HEK293 (cell line): ENCODE measurements around the gene SLC6A15.

ENCODE experiments used
- CTCF ChIP-seq: fragments of 450-650 bp; formaldehyde crosslinking; IDR thresholded peaks from 2 replicates; pipeline ENCODE4 v1.5.1; 2016; ENCODE audit warnings: missing biosample characterization, missing genetic modification characterization
- ZNF138 ChIP-seq: fragments of 450-650 bp; formaldehyde crosslinking; IDR thresholded peaks from 2 replicates; pipeline ENCODE4 v1.5.1; 2016; ENCODE audit warnings: missing biosample characterization, missing genetic modification characterization, borderline replicate concordance
- ZNF175 ChIP-seq: fragments of 450-650 bp; formaldehyde crosslinking; IDR thresholded peaks from 2 replicates; pipeline ENCODE4 v1.5.1; 2016; ENCODE audit warnings: missing biosample characterization, missing genetic modification characterization
- ZNF184 ChIP-seq: fragments of 450-650 bp; IDR thresholded peaks from 2 replicates; pipeline ENCODE4 v1.5.1; 2018; ENCODE audit warnings: missing biosample characterization, mild to moderate bottlenecking, missing genetic modification characterization
- ZNF341 ChIP-seq: fragments of 450-650 bp; formaldehyde crosslinking; IDR thresholded peaks from 2 replicates; pipeline ENCODE4; 2016; ENCODE audit warnings: low read depth, missing biosample characterization, missing genetic modification characterization
- ZNF423 ChIP-seq: fragments of 450-650 bp; formaldehyde crosslinking; IDR thresholded peaks from 2 replicates; pipeline ENCODE4 v1.5.1; 2016; ENCODE audit warnings: missing biosample characterization, missing genetic modification characterization
- ZNF558 ChIP-seq: fragments of 450-650 bp; formaldehyde crosslinking; IDR thresholded peaks from 2 replicates; pipeline ENCODE4 v1.5.1; 2016; ENCODE audit warnings: missing biosample characterization, missing genetic modification characterization
- ZNF660 ChIP-seq: fragments of 450-650 bp; IDR thresholded peaks from 2 replicates; pipeline ENCODE4 v1.5.1; 2018; ENCODE audit warnings: missing biosample characterization, mild to moderate bottlenecking, missing genetic modification characterization
- TF ChIP-seq, protein P1 (sequence below): fragments of 450-650 bp; formaldehyde crosslinking; IDR thresholded peaks from 2 replicates; pipeline ENCODE4 v1.5.1; 2016; ENCODE audit warnings: missing biosample characterization, missing genetic modification characterization, low read depth
- TF ChIP-seq, protein P2 (sequence below): fragments of 450-650 bp; formaldehyde crosslinking; IDR thresholded peaks from 2 replicates; pipeline ENCODE4 v1.5.1; 2016; ENCODE audit warnings: missing biosample characterization, missing genetic modification characterization, low read depth

GRCh38 chr12:84814664-84815245 is 97.8 kb downstream of the SLC6A15 start:
- TF ChIP-seq, protein P1, sequence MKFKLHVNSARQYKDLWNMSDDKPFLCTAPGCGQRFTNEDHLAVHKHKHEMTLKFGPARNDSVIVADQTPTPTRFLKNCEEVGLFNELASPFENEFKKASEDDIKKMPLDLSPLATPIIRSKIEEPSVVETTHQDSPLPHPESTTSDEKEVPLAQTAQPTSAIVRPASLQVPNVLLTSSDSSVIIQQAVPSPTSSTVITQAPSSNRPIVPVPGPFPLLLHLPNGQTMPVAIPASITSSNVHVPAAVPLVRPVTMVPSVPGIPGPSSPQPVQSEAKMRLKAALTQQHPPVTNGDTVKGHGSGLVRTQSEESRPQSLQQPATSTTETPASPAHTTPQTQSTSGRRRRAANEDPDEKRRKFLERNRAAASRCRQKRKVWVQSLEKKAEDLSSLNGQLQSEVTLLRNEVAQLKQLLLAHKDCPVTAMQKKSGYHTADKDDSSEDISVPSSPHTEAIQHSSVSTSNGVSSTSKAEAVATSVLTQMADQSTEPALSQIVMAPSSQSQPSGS (tag by site-specific recombination) = no peak
- TF ChIP-seq, protein P2, sequence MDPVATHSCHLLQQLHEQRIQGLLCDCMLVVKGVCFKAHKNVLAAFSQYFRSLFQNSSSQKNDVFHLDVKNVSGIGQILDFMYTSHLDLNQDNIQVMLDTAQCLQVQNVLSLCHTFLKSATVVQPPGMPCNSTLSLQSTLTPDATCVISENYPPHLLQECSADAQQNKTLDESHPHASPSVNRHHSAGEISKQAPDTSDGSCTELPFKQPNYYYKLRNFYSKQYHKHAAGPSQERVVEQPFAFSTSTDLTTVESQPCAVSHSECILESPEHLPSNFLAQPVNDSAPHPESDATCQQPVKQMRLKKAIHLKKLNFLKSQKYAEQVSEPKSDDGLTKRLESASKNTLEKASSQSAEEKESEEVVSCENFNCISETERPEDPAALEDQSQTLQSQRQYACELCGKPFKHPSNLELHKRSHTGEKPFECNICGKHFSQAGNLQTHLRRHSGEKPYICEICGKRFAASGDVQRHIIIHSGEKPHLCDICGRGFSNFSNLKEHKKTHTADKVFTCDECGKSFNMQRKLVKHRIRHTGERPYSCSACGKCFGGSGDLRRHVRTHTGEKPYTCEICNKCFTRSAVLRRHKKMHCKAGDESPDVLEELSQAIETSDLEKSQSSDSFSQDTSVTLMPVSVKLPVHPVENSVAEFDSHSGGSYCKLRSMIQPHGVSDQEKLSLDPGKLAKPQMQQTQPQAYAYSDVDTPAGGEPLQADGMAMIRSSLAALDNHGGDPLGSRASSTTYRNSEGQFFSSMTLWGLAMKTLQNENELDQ (tag by site-specific recombination) = no peak
- TF ChIP-seq ZNF423 (tag by site-specific recombination) (no peak), CTCF (no peak), ZNF138 (tag by site-specific recombination) (no peak), ZNF660 (tag by site-specific recombination) (no peak), ZNF175 (tag by site-specific recombination) (no peak), ZNF558 (no peak), ZNF341 (tag by site-specific recombination) (no peak), ZNF184 (tag by site-specific recombination) (no peak)
